HFF-Myc (cell line): ENCODE results near the gene MGAT4B.

Experiments used
- DNase-seq: peaks from one replicate; pipeline ENCODE4 v3.0.0-alpha.2; 2011; ENCODE audit warnings: low read depth; ENCODE audit errors: extremely low read depth
- H3K4me3 ChIP-seq: replicated peaks from 2 replicates; pipeline ENCODE4 v1.5.1; 2011; ENCODE audit warnings: low read depth, mild to moderate bottlenecking, control low read depth, low read length
- TF ChIP-seq, protein P1 (sequence below): IDR thresholded peaks from 2 replicates; pipeline ENCODE4 v1.5.1; 2012; ENCODE audit warnings: mild to moderate bottlenecking, low read depth, low read length, control low read depth; ENCODE audit errors: missing control alignments

Gene MGAT4B

DNA sequence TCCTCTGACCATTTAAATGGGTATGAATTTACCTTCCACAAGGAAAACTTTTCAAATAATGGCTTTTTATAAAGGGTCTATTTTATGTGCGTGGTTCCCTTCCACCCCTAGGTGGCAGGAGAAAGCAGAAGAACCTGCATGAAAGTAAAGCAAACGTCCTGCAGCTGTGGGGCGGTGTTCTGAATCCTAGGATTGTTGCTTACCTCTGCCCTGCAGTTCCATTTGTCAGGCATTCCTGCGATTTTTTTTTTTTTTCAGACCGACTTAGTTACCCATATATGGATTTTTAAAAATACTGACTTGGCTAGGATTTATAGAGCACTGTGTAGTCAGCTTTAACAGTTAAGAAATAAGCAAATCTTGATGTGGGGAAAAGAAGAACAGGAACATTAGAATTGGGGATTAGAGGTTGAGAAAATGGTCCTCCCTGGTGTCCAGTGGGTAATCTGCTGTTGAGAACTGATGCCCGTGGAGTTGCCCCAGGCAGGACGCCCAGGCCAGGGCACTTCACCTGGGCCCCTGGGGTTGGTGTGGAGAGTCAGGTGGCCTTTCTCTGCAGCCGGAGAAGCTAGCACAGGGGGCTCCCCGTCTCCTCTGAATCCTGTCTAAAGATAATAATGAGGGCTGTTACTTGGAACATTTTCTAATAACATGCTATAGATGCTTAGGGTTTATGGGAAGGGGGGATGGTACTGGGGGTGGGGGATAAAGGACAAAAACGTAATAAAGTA lies 43.3 kb downstream of the MGAT4B start:
- H3K4me3 ChIP-seq, result no peak overlapping the region
- TF ChIP-seq, protein P1, sequence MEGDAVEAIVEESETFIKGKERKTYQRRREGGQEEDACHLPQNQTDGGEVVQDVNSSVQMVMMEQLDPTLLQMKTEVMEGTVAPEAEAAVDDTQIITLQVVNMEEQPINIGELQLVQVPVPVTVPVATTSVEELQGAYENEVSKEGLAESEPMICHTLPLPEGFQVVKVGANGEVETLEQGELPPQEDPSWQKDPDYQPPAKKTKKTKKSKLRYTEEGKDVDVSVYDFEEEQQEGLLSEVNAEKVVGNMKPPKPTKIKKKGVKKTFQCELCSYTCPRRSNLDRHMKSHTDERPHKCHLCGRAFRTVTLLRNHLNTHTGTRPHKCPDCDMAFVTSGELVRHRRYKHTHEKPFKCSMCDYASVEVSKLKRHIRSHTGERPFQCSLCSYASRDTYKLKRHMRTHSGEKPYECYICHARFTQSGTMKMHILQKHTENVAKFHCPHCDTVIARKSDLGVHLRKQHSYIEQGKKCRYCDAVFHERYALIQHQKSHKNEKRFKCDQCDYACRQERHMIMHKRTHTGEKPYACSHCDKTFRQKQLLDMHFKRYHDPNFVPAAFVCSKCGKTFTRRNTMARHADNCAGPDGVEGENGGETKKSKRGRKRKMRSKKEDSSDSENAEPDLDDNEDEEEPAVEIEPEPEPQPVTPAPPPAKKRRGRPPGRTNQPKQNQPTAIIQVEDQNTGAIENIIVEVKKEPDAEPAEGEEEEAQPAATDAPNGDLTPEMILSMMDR, result peak; percentile 80
- peak; percentile 64 for DNase-seq

DNA sequence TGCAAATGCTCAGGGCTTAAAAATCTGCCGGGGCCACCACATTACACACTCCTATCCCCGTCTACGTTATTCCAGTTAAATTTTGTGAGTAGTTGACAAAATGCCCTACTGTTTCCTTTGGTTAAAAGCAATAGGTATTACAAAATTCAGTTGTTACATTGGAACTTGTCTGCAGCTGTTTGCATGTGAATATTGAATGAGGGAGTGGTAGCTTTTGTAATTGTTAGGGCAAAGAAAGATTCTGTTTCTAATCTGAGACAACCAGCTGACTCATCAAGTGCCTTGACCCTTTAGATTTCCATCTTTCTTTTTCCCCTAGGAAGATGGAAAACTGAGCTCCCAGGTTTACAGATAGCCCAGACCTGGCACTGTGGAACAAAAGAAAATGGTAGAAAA lies 43.9 kb downstream of the MGAT4B start:
- no peak for DNase-seq
- TF ChIP-seq, protein P1, result no peak
- H3K4me3 ChIP-seq, result no peak overlapping the region

DNA sequence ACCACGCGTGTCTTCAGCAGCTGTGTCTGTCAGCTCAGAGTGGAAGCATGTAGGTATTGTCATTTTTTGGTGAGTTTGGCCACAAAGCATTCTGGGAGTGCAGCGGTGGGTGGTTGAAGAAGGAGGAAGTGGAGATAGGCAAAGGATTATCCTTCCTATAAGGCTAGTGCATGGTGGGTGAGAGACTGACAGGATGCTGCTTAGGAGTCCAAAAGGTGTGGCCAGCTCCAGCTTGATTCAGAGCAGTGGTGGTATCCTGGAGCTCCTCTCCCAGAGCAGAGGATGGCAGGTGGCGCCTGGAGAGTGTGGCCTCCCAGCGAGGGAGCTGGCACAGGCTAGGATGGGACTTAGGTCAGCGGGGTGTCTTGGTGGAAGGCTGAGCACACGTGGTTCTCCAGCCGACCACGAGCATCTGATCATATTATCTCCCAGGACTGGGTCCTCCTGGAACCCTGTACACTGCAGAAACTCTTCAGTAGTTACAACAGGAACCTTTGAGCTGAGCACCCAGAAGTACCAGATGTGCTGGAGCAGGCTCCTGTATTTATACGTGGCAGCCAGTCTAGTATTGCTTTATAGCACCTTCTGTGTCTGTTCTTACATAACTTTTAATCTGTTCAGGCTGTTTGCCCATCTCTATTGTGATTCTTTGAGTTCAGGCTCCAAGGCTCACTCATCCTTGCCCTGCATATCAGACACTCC lies 44.4 kb downstream of the MGAT4B start:
- no peak overlapping the region for H3K4me3 ChIP-seq
- no peak for DNase-seq
- TF ChIP-seq, protein P1, result no peak

DNA sequence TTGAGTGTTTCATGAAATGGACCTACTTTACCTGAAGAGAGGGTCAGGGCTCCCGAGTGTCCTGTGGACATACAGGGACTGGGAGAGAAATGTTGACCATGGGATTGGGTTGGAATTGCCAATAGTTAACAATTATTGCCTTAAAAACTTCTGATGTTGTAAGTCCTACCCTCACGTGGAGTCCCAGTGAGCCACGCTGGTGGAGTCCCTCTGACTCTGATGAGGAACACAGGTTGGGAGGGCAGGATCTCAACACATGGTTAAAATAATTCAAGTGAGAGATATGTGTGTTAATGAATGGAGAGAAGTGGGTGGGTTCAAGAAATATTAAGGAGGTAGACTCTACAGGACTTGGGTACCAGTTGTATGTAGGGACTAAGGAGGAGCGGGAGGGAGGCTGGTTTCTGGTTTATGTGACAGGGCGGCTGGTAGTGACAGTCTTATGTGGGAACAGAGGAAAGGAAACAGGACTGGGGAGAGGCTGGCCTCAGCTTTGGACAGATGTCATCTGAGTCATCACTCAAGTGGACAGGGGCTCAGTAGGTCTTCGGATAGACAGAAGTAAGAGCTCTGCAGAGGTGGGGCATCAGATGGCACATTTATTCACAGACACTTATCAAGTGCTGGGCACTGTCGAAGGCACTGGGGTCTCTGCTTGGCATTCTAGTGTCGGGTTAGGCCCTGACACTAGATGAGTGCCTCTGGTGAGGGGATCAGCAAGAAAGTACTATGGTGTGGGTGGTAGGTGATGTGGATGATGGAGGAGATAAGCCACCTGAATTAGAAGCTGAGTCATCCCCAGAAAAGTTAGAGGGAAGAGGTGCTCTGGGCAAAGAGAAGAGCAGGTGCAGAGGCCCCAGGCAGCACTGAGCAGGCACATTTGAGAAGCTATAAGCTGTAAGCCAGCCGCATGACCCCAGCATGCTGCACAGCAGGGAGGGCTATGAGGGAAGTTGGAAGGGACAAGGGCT lies 46.8 kb downstream of the MGAT4B start:
- H3K4me3 ChIP-seq, result no peak overlapping the region
- TF ChIP-seq, protein P1, result no peak
- DNase-seq, result no peak

DNA sequence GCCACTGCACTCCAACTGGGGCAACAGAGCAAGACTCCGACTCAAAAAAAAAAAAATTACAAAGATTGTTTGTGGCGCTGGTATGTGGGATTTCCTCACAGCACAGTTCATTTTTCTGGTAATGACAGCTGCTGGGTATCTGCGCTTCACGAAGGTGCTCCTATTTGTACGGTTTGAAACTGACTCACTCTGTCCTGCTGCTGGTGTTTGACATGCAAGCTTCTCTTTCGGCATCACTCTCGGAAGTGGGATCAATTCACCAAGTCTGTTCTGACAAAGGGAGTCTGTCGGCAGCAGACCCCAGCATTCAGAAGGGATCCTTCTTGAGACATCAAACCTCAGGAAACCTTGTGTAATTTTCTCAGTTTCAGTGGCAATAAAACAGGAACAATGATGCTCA lies 47.7 kb downstream of the MGAT4B start:
- DNase-seq, result no peak
- H3K4me3 ChIP-seq, result no peak overlapping the region
- TF ChIP-seq, protein P1, result no peak

DNA sequence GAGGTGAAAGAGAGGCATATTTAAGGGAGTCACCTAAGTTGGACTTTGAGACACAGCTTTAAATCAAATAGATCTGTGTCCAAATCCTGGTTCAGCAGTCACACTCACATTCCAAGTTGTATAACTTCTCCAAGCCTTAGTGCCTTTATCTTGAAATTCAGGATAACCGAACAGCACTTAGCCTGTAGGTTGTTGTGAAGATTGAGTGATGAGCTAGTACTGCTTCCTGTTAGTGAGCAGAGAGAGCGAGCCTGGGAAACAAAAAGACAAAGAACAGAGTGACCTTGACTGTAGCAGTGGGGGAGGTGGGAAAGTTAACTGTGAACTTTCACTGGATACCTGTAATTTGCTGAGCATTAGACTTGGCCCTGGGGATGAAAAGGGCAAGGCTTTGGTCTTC lies 51.6 kb downstream of the MGAT4B start:
- TF ChIP-seq, protein P1, result no peak
- no peak for DNase-seq
- H3K4me3 ChIP-seq, result no peak overlapping the region
